ENCODE measurements around the gene U2AF2. TPM values are rescaled to one million over a fixed set of nuclear protein-coding genes. Genes with fewer than 3 reads are reported as not detected.

U2AF2 gene
- polyA plus RNA-seq, 1 donor (not counting 4 experiments of a cell fraction or from before 2014, with no cell fraction given), result 109 TPM

GRCh38 chr19:55705972-55706371, 51.1 kb downstream of the U2AF2 start:
- H4K20me1 ChIP-seq (ENCODE audit: control insufficient read depth, extremely low read depth, insufficient read depth, low read length), result no peaks in the 10 kb centered on the region
- no peaks in the 10 kb centered on the region for H3K79me2 ChIP-seq (ENCODE audit: control insufficient read depth, insufficient read depth, low read length)
- no peak overlapping the region for H3K9ac ChIP-seq (ENCODE audit: control insufficient read depth, extremely low read depth, insufficient read depth, low read length)
- H3K27ac ChIP-seq (ENCODE audit: control insufficient read depth, insufficient read depth, low read length), result no peak overlapping the region
- H3K4me3 ChIP-seq (ENCODE audit: control insufficient read depth in 2 of 3, extremely low read depth in 1 of 3, insufficient read depth in 2 of 3, low read depth in 1 of 3, low read length in 3 of 3), result no peak overlapping the region
- H3K36me3 ChIP-seq (ENCODE audit: control insufficient read depth in 2 of 2, extremely low read depth in 1 of 2, insufficient read depth in 2 of 2, low read length in 2 of 2), result peaks cover 3 to 7% of the 10 kb centered on the region in 2 experiments
- H3K9me1 ChIP-seq (ENCODE audit: control insufficient read depth, extremely low read depth, insufficient read depth, low read length), result no peaks in the 10 kb centered on the region
- no peak overlapping the region for H3K4me2 ChIP-seq (ENCODE audit: control insufficient read depth, extremely low read depth, insufficient read depth, low read depth, low read length)
- H3K27me3 ChIP-seq (ENCODE audit: control insufficient read depth, extremely low read depth, insufficient read depth, low read length), result no peaks in the 10 kb centered on the region
- DNase-seq (ENCODE audit: low read depth, low spot score), result no peak
- no peak overlapping the region for H2AFZ ChIP-seq (ENCODE audit: control insufficient read depth, low read length)
- dilution Hi-C loops (cut with MboI; ENCODE audit: extremely low pct_ligation_motif_present, low sequenced_read_pairs), result no loop called here
- H3K9me3 ChIP-seq (ENCODE audit: control insufficient read depth, low read depth, low read length), result no peaks in the 10 kb centered on the region
- no peak for FAIRE-seq
- TF ChIP-seq CTCF (optimal IDR thresholded peaks at IDR 0.05 in 1 of 3, IDR thresholded peaks at IDR 0.05 in 1 of 3, conservative IDR thresholded peaks at IDR 0.05 in 1 of 3; ENCODE audit: extremely low read depth in 1 of 3, insufficient read depth in 2 of 3, low read length in 3 of 3), result no peak
- no peak for TF ChIP-seq EZH2 (IDR thresholded peaks at IDR 0.05; ENCODE audit: low read length)
- H3K4me1 ChIP-seq (ENCODE audit: control insufficient read depth, extremely low read depth, insufficient read depth, low read length), result no peaks in the 10 kb centered on the region

GRCh38 chr19:55711719-55712118, 56.9 kb downstream of the U2AF2 start:
- no peaks in the 10 kb centered on the region for H3K9me1 ChIP-seq (ENCODE audit: control insufficient read depth, extremely low read depth, insufficient read depth, low read length)
- no peaks in the 10 kb centered on the region for H3K27me3 ChIP-seq (ENCODE audit: control insufficient read depth, extremely low read depth, insufficient read depth, low read length)
- H2AFZ ChIP-seq (ENCODE audit: control insufficient read depth, low read length), result no peak overlapping the region
- no peaks in the 10 kb centered on the region for H3K4me1 ChIP-seq (ENCODE audit: control insufficient read depth, extremely low read depth, insufficient read depth, low read length)
- TF ChIP-seq EZH2 (IDR thresholded peaks at IDR 0.05; ENCODE audit: low read length) (no peak), CTCF (optimal IDR thresholded peaks at IDR 0.05 in 1 of 3, IDR thresholded peaks at IDR 0.05 in 1 of 3, conservative IDR thresholded peaks at IDR 0.05 in 1 of 3; ENCODE audit: extremely low read depth in 1 of 3, insufficient read depth in 2 of 3, low read length in 3 of 3) (no peak)
- dilution Hi-C loops (cut with MboI; ENCODE audit: extremely low pct_ligation_motif_present, low sequenced_read_pairs), result no loop called here
- no peak for FAIRE-seq
- no peak overlapping the region for H3K9ac ChIP-seq (ENCODE audit: control insufficient read depth, extremely low read depth, insufficient read depth, low read length)
- no peaks in the 10 kb centered on the region for H3K36me3 ChIP-seq (ENCODE audit: control insufficient read depth in 2 of 2, extremely low read depth in 1 of 2, insufficient read depth in 2 of 2, low read length in 2 of 2)
- no peak for DNase-seq (ENCODE audit: low read depth, low spot score)
- H3K4me3 ChIP-seq (ENCODE audit: control insufficient read depth in 2 of 3, extremely low read depth in 1 of 3, insufficient read depth in 2 of 3, low read depth in 1 of 3, low read length in 3 of 3), result no peak overlapping the region
- no peaks in the 10 kb centered on the region for H3K79me2 ChIP-seq (ENCODE audit: control insufficient read depth, insufficient read depth, low read length)
- H4K20me1 ChIP-seq (ENCODE audit: control insufficient read depth, extremely low read depth, insufficient read depth, low read length), result no peaks in the 10 kb centered on the region
- no peak overlapping the region for H3K4me2 ChIP-seq (ENCODE audit: control insufficient read depth, extremely low read depth, insufficient read depth, low read depth, low read length)
- no peaks in the 10 kb centered on the region for H3K9me3 ChIP-seq (ENCODE audit: control insufficient read depth, low read depth, low read length)
- H3K27ac ChIP-seq (ENCODE audit: control insufficient read depth, insufficient read depth, low read length), result no peak overlapping the region

Data from keratinocyte (primary cell).